ENCODE measurements around the gene KIAA1671. TPM values are rescaled to one million over a fixed set of nuclear protein-coding genes. Genes with fewer than 3 reads are reported as not detected.

KIAA1671 gene
- total and polyA plus RNA-seq, 2 of the 13 experiments (the other 11 are each of a cell fraction or from before 2014, with no cell fraction given) = 13.5 to 13.6 TPM

DNA sequence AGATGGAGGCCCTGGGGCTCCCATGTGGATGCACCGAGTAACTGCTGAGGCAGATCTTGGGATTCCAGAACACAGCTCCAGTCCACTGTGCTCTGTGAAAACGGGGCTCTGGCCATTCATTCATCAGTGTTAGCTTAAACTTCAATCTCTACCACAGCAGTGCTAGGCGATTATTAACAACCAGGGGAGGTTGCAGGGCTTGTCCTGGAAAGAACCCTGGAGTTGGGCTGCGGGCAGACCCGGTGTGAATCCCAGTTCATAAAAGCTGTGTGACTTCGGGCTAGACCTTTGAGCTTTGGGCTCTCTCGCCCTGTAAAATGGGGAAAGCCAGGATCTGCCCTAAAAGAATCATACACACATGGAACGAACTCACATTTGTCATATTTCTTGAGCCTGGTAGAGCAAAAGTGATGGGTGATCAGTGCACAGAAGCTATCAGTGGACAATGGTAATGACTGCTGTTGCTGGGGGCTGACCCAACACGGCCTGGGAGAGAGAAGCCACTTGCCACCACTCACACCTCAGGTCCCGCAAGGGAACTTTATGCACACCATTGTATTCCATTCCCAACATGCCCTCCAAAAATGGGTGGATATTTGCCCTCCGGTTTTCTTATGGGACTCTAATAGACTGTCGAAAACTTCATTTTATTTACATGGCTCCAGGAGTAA is 231.6 kb downstream of the KIAA1671 start (continued):
- TF ChIP-seq, protein P1, sequence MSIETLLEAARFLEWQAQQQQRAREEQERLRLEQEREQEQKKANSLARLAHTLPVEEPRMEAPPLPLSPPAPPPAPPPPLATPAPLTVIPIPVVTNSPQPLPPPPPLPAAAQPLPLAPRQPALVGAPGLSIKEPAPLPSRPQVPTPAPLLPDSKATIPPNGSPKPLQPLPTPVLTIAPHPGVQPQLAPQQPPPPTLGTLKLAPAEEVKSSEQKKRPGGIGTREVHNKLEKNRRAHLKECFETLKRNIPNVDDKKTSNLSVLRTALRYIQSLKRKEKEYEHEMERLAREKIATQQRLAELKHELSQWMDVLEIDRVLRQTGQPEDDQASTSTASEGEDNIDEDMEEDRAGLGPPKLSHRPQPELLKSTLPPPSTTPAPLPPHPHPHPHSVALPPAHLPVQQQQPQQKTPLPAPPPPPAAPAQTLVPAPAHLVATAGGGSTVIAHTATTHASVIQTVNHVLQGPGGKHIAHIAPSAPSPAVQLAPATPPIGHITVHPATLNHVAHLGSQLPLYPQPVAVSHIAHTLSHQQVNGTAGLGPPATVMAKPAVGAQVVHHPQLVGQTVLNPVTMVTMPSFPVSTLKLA (IDR thresholded peaks at IDR 0.05) = no peak
- TF ChIP-seq, protein P2, sequence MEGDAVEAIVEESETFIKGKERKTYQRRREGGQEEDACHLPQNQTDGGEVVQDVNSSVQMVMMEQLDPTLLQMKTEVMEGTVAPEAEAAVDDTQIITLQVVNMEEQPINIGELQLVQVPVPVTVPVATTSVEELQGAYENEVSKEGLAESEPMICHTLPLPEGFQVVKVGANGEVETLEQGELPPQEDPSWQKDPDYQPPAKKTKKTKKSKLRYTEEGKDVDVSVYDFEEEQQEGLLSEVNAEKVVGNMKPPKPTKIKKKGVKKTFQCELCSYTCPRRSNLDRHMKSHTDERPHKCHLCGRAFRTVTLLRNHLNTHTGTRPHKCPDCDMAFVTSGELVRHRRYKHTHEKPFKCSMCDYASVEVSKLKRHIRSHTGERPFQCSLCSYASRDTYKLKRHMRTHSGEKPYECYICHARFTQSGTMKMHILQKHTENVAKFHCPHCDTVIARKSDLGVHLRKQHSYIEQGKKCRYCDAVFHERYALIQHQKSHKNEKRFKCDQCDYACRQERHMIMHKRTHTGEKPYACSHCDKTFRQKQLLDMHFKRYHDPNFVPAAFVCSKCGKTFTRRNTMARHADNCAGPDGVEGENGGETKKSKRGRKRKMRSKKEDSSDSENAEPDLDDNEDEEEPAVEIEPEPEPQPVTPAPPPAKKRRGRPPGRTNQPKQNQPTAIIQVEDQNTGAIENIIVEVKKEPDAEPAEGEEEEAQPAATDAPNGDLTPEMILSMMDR (CRISPR knock-in tag; IDR thresholded peaks at IDR 0.05) = no peak
- TF ChIP-seq, protein P3, sequence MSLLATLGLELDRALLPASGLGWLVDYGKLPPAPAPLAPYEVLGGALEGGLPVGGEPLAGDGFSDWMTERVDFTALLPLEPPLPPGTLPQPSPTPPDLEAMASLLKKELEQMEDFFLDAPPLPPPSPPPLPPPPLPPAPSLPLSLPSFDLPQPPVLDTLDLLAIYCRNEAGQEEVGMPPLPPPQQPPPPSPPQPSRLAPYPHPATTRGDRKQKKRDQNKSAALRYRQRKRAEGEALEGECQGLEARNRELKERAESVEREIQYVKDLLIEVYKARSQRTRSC (CRISPR knock-in tag; IDR thresholded peaks at IDR 0.05; ENCODE audit: low read depth) = no peak
- no peak for TF ChIP-seq RFX3 (CRISPR knock-in tag; IDR thresholded peaks at IDR 0.05)
- no peak for TF ChIP-seq ZFX (CRISPR knock-in tag; IDR thresholded peaks at IDR 0.05; ENCODE audit: low read depth)
- peak; percentile 6; the same call in 1 of the 2 replicates for TF ChIP-seq PHF21A (CRISPR knock-in tag; IDR thresholded peaks at IDR 0.05)
- TF ChIP-seq SNAI1 (CRISPR knock-in tag; IDR thresholded peaks at IDR 0.05; ENCODE audit: borderline replicate concordance) = no peak
- TF ChIP-seq, protein P4, sequence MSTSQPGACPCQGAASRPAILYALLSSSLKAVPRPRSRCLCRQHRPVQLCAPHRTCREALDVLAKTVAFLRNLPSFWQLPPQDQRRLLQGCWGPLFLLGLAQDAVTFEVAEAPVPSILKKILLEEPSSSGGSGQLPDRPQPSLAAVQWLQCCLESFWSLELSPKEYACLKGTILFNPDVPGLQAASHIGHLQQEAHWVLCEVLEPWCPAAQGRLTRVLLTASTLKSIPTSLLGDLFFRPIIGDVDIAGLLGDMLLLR (CRISPR knock-in tag; IDR thresholded peaks at IDR 0.05) = no peak
- TF ChIP-seq, protein P5, sequence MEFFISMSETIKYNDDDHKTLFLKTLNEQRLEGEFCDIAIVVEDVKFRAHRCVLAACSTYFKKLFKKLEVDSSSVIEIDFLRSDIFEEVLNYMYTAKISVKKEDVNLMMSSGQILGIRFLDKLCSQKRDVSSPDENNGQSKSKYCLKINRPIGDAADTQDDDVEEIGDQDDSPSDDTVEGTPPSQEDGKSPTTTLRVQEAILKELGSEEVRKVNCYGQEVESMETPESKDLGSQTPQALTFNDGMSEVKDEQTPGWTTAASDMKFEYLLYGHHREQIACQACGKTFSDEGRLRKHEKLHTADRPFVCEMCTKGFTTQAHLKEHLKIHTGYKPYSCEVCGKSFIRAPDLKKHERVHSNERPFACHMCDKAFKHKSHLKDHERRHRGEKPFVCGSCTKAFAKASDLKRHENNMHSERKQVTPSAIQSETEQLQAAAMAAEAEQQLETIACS (CRISPR knock-in tag; IDR thresholded peaks at IDR 0.05) = no peak
- no peak for TF ChIP-seq ZNF768 (CRISPR knock-in tag; IDR thresholded peaks at IDR 0.05)
- TF ChIP-seq SNAPC2 (CRISPR knock-in tag; IDR thresholded peaks at IDR 0.05) = no peak
- no peak for TF ChIP-seq PHF5A (CRISPR knock-in tag; IDR thresholded peaks at IDR 0.05; ENCODE audit: low read depth, unreplicated experiment)
- TF ChIP-seq ZNF20 (CRISPR knock-in tag; IDR thresholded peaks at IDR 0.05) = no peak
- no peak for TF ChIP-seq ZNF282 (IDR thresholded peaks at IDR 0.05; ENCODE audit: partially characterized antibody)
- TF ChIP-seq NAIF1 (CRISPR knock-in tag; IDR thresholded peaks at IDR 0.05; ENCODE audit: borderline replicate concordance) = no peak
- no peak for TF ChIP-seq POLR2AphosphoS5 (IDR thresholded peaks at IDR 0.05; ENCODE audit: low read depth, low read length)
- TF ChIP-seq, protein P6, sequence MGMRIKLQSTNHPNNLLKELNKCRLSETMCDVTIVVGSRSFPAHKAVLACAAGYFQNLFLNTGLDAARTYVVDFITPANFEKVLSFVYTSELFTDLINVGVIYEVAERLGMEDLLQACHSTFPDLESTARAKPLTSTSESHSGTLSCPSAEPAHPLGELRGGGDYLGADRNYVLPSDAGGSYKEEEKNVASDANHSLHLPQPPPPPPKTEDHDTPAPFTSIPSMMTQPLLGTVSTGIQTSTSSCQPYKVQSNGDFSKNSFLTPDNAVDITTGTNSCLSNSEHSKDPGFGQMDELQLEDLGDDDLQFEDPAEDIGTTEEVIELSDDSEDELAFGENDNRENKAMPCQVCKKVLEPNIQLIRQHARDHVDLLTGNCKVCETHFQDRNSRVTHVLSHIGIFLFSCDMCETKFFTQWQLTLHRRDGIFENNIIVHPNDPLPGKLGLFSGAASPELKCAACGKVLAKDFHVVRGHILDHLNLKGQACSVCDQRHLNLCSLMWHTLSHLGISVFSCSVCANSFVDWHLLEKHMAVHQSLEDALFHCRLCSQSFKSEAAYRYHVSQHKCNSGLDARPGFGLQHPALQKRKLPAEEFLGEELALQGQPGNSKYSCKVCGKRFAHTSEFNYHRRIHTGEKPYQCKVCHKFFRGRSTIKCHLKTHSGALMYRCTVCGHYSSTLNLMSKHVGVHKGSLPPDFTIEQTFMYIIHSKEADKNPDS (CRISPR knock-in tag; IDR thresholded peaks at IDR 0.05) = no peak
- no peak for TF ChIP-seq ZNF296 (CRISPR knock-in tag; conservative IDR thresholded peaks at IDR 0.05)
